ENCODE results near the gene RAPH1.

The RAPH1 gene

GRCh38 chr2:203535078-203535783 is at the start of gene RAPH1:
Gene RAPH1 (minus strand): TSS chr2:203535301. CDS start chr2:203495353, 39,948 bp downstream.
- peak; percentile 88 for DNase-seq (ENCODE audit: low spot score)

- no peak for DNase-seq (ENCODE audit: low spot score)
These were observed 49.7 kb upstream of the RAPH1 start for GRCh38 chr2:203584784-203585183.

GRCh38 chr2:203583701-203584100 is 48.6 kb upstream of the RAPH1 start:
- DNase-seq (ENCODE audit: low spot score) = peak; percentile 56

- no peak for DNase-seq (ENCODE audit: low spot score)
These were observed 48.1 kb upstream of the RAPH1 start for GRCh38 chr2:203583084-203583695.

- no peak for DNase-seq (ENCODE audit: low spot score)
These were observed 47.4 kb upstream of the RAPH1 start for GRCh38 chr2:203582468-203582867.

GRCh38 chr2:203580844-203581243 is 45.7 kb upstream of the RAPH1 start:
- DNase-seq (ENCODE audit: low spot score) = no peak

GRCh38 chr2:203579730-203580129 is 44.6 kb upstream of the RAPH1 start:
- DNase-seq (ENCODE audit: low spot score) = no peak

- DNase-seq (ENCODE audit: low spot score) = peak; percentile 73
These were observed 43.9 kb upstream of the RAPH1 start for GRCh38 chr2:203578759-203579643.

- no peak for DNase-seq (ENCODE audit: low spot score)
These were observed 39.7 kb upstream of the RAPH1 start for GRCh38 chr2:203574824-203575223.

GRCh38 chr2:203572316-203572715 is 37.2 kb upstream of the RAPH1 start:
- no peak for DNase-seq (ENCODE audit: low spot score)

GRCh38 chr2:203569677-203570316 is 34.7 kb upstream of the RAPH1 start:
- DNase-seq (ENCODE audit: low spot score) = no peak

- peak; percentile 42 for DNase-seq (ENCODE audit: low spot score)
These were observed 32.6 kb upstream of the RAPH1 start for GRCh38 chr2:203567691-203568090.

GRCh38 chr2:203566161-203566560 is 31.1 kb upstream of the RAPH1 start:
- no peak for DNase-seq (ENCODE audit: low spot score)

GRCh38 chr2:203565076-203565475 is 30.0 kb upstream of the RAPH1 start:
- no peak for DNase-seq (ENCODE audit: low spot score)

- DNase-seq (ENCODE audit: low spot score) = no peak
These were observed 27.2 kb upstream of the RAPH1 start for GRCh38 chr2:203562268-203562667.

- no peak for DNase-seq (ENCODE audit: low spot score)
These were observed 24.5 kb upstream of the RAPH1 start for GRCh38 chr2:203559641-203560040.

- DNase-seq (ENCODE audit: low spot score) = no peak
These were observed 18.7 kb upstream of the RAPH1 start for GRCh38 chr2:203553784-203554183.

GRCh38 chr2:203551778-203552177 is 16.7 kb upstream of the RAPH1 start:
- DNase-seq (ENCODE audit: low spot score) = no peak

GRCh38 chr2:203550266-203550665 is 15.2 kb upstream of the RAPH1 start:
- no peak for DNase-seq (ENCODE audit: low spot score)

- DNase-seq (ENCODE audit: low spot score) = peak; percentile 56
These were observed 14.3 kb upstream of the RAPH1 start for GRCh38 chr2:203549406-203549805.

- DNase-seq (ENCODE audit: low spot score) = no peak
These were observed 13.8 kb upstream of the RAPH1 start for GRCh38 chr2:203548887-203549286.

- DNase-seq (ENCODE audit: low spot score) = no peak
These were observed 12.3 kb upstream of the RAPH1 start for GRCh38 chr2:203547356-203547755.

Data from AG08395 (cell line).